SK-N-SH (cell line): ENCODE results near the gene PBX1. TPM values are rescaled to one million over a fixed set of nuclear protein-coding genes. Genes with fewer than 3 reads are reported as not detected.
A peak's percentile ranks its signal among the peaks of the same experiment; 100 is the strongest.

ENCODE experiments used
- CTCF ChIA-PET: fragments of 300-600, 350-600 bp; formaldehyde crosslinking; extraction: SDS; loops from one replicate; lab custom pipeline; 2021; lab: Yijun Ruan, JAX
- POLR2A ChIA-PET: fragments of 350-600 bp; sonication (Branson Sonifier 250); formaldehyde crosslinking; extraction: SDS; loops from one replicate; lab custom pipeline; 2020; ENCODE audit warnings: antibody characterized with exemption, inconsistent platforms; lab: Yijun Ruan, JAX
- DNase-seq: peaks from one replicate; pipeline ENCODE4 v3.0.0; 2012
- H2AFZ ChIP-seq: fragments of 200-600 bp; sonication (generic); 2 replicates; pipeline ENCODE4 v1.8.1; 2016; ENCODE audit warnings: antibody characterized with exemption, mild to moderate bottlenecking, low read depth
- H3F3A ChIP-seq: fragments of 200-600 bp; sonication (generic); replicated peaks from 2 replicates; pipeline ENCODE3; 2016; ENCODE audit warnings: antibody characterized with exemption, mild to moderate bottlenecking; ENCODE audit not compliant: insufficient read depth
- H3K27ac ChIP-seq, 2 experiments: fragments of 200-500 bp in 1 of 2; fragments of 200-600 bp in 1 of 2; sonication (Bioruptor generic) in 1 of 2; sonication (generic), shearing (Covaris generic) in 1 of 2; 2 replicates each; pipeline versions ENCODE4 v1.5.1 to v1.6.1; 2014 to 2016; ENCODE audit warnings: low read depth in 2 of 2, inconsistent platforms in 1 of 2, low read length in 1 of 2, mild to moderate bottlenecking in 1 of 2, mixed read lengths in 1 of 2
- H3K27me3 ChIP-seq: fragments of 200-600 bp; sonication (generic), shearing (Covaris generic); 2 replicates; pipeline ENCODE4 v1.6.1; 2016; ENCODE audit warnings: mixed run types; ENCODE audit not compliant: insufficient read depth
- H3K36me3 ChIP-seq, 2 experiments: fragments of 200-500 bp in 1 of 2; fragments of 200-600 bp in 1 of 2; sonication (Bioruptor generic) in 1 of 2; sonication (generic) in 1 of 2; replicated peaks in 1 of 2; 2 replicates each; pipeline versions ENCODE3 to v1.5.1; 2014 to 2016; ENCODE audit warnings: low read length in 1 of 2, mild to moderate bottlenecking in 1 of 2; ENCODE audit not compliant: insufficient read depth in 2 of 2, control insufficient read depth in 1 of 2
- H3K4me1 ChIP-seq, 2 experiments: fragments of 200-500 bp in 1 of 2; fragments of 200-600 bp in 1 of 2; sonication (Bioruptor generic) in 1 of 2; sonication (generic), shearing (Covaris generic) in 1 of 2; 2 replicates each; pipeline versions ENCODE4 v1.5.1 to v1.6.1; 2014 to 2016; ENCODE audit warnings: low read depth in 1 of 2, low read length in 1 of 2, mixed run types in 1 of 2; ENCODE audit not compliant: insufficient read depth in 2 of 2, control insufficient read depth in 1 of 2
- H3K4me2 ChIP-seq: fragments of 200-600 bp; sonication (generic), shearing (Covaris generic); 2 replicates; pipeline ENCODE4 v1.6.1; 2017; ENCODE audit warnings: mixed run types
- H3K4me3 ChIP-seq, 2 experiments: fragments of 200-500 bp in 1 of 2; fragments of 200-600 bp in 1 of 2; sonication (Bioruptor generic) in 1 of 2; sonication (generic), shearing (Covaris generic) in 1 of 2; 2 replicates each; pipeline versions ENCODE4 v1.5.1 to v1.8.1; 2014 to 2016; ENCODE audit warnings: low read depth in 2 of 2, inconsistent platforms in 1 of 2, low read length in 1 of 2, mild to moderate bottlenecking in 1 of 2, mixed read lengths in 1 of 2, moderate library complexity in 1 of 2
- H3K79me2 ChIP-seq: fragments of 200-600 bp; sonication (generic); 2 replicates; pipeline ENCODE4 v1.8.1; 2017; ENCODE audit warnings: mild to moderate bottlenecking; ENCODE audit not compliant: insufficient read depth
- H3K9ac ChIP-seq: fragments of 200-600 bp; sonication (generic); 2 replicates; pipeline ENCODE4 v1.6.1; 2017; ENCODE audit warnings: mixed run types
- H3K9me2 ChIP-seq: fragments of 200-600 bp; sonication (generic); 2 replicates; pipeline ENCODE4 v1.6.1; 2017; ENCODE audit warnings: mixed run types
- H3K9me3 ChIP-seq: fragments of 200-600 bp; sonication (generic); 2 replicates; pipeline ENCODE4 v1.6.1; 2017; ENCODE audit warnings: mixed run types, mild to moderate bottlenecking, moderate library complexity
- H4K20me1 ChIP-seq: fragments of 200-600 bp; sonication (generic); 2 replicates; pipeline ENCODE4 v1.6.1; 2017; ENCODE audit warnings: mild to moderate bottlenecking, mixed run types; ENCODE audit not compliant: insufficient read depth
- EP300 ChIP-seq, 2 experiments: IDR thresholded peaks; 2 replicates each; pipeline versions ENCODE4 v1.4.0 to v1.6.1; 2012; ENCODE audit warnings: borderline replicate concordance in 1 of 2, low read depth in 1 of 2, low read length in 1 of 2
- FOSL2 ChIP-seq: IDR thresholded peaks from 2 replicates; pipeline ENCODE4 v1.4.0; 2012; ENCODE audit warnings: low read depth, mild to moderate bottlenecking, moderate library complexity, borderline replicate concordance
- GABPA ChIP-seq: IDR thresholded peaks from 2 replicates; pipeline ENCODE4 v1.4.0; 2012; ENCODE audit warnings: low read depth, mild to moderate bottlenecking
- GATA2 ChIP-seq: sonication (generic); formaldehyde crosslinking; IDR thresholded peaks from 2 replicates; pipeline ENCODE4 v1.5.0; 2020; ENCODE audit warnings: mild to moderate bottlenecking, missing genetic modification reagents
- IRF3 ChIP-seq: fragments of 150-350 bp; IDR thresholded peaks from 2 replicates; pipeline ENCODE4 v1.6.1; 2016; ENCODE audit warnings: mild to moderate bottlenecking, low read depth, low read length
- MEF2A ChIP-seq: IDR thresholded peaks from 2 replicates; pipeline ENCODE4 v1.4.0; 2012; ENCODE audit warnings: low read depth, borderline replicate concordance
- POLR2AphosphoS5 ChIP-seq: IDR thresholded peaks from 2 replicates; pipeline ENCODE4 v1.6.1; 2012; ENCODE audit warnings: low read depth, low read length
- RAD21 ChIP-seq: IDR thresholded peaks from 2 replicates; pipeline ENCODE4 v1.6.1; 2012; ENCODE audit warnings: mild to moderate bottlenecking, low read length
- RCOR1 ChIP-seq: fragments of 150-350 bp; IDR thresholded peaks from 2 replicates; pipeline ENCODE4 v1.6.1; 2017; ENCODE audit warnings: antibody characterized with exemption, low read length
- REST ChIP-seq: IDR thresholded peaks from 2 replicates; pipeline ENCODE4 v1.6.1; 2012; ENCODE audit warnings: mild to moderate bottlenecking, low read depth, low read length, moderate library complexity
- RXRA ChIP-seq: IDR thresholded peaks from 2 replicates; pipeline ENCODE4 v1.4.0; 2012; ENCODE audit warnings: low read depth, mild to moderate bottlenecking, borderline replicate concordance
- TAF1 ChIP-seq: IDR thresholded peaks from 2 replicates; pipeline ENCODE4 v1.6.1; 2012; ENCODE audit warnings: low read depth, mild to moderate bottlenecking, low read length, moderate library complexity, borderline replicate concordance
- TEAD4 ChIP-seq: IDR thresholded peaks from 2 replicates; pipeline ENCODE4 v1.4.0; 2012; ENCODE audit warnings: mild to moderate bottlenecking, borderline replicate concordance; ENCODE audit not compliant: insufficient read depth
- WGBS: methylation state at CpG from one replicate; pipeline ENCODE4 v1.1.6; 2017; ENCODE audit warnings: low lambda C conversion rate; 5-methylcytosine and 5-hydroxymethylcytosine counted together
- polyA plus RNA-seq, 3 experiments: library from polyadenylated mRNA; depleted of rRNA; stranded (reverse); fragments of >200 nt; gene quantifications; 2 replicates each; pipeline ENCODE4 v1.2.3, GENCODE V29; 2012

PBX1 gene
- polyA plus RNA-seq, 1 of the 3 experiments (the other 2 are of a cell fraction): 27.0 TPM

- no peak for TF ChIP-seq REST
- TF ChIP-seq GABPA: no peak
- peak; percentile 36 for TF ChIP-seq RAD21
- TF ChIP-seq POLR2AphosphoS5: peak; percentile 56
- TF ChIP-seq MEF2A: no peak
- peak; percentile 100 for TF ChIP-seq GATA2
- no peak for TF ChIP-seq RXRA
- no peak for TF ChIP-seq FOSL2
- peak; percentile 41; the same call in 1 of the 2 replicates for TF ChIP-seq TEAD4
Measured at GRCh38 chr1:164712131-164713036, 153.4 kb downstream of the PBX1 start (continued).

- Histone ChIP-seq H3K27me3 (no peaks in the 10 kb centered on the region), H3K4me3 (no peak overlapping the region), H3K9me3 (no peaks in the 10 kb centered on the region), H3K36me3 (peaks cover 0 to 2% of the 10 kb centered on the region in 2 experiments), H2AFZ (no peak overlapping the region), H3K4me2 (no peak overlapping the region), H3K79me2 (no peaks in the 10 kb centered on the region), H3K27ac (peak overlapping the region in 1 of 2 experiments; percentile 92; a peak in 1 of 4 replicates), H4K20me1 (no peaks in the 10 kb centered on the region), H3K9me2 (no peaks in the 10 kb centered on the region), H3F3A (peaks cover 3% of the 10 kb centered on the region), H3K9ac (no peak overlapping the region), H3K4me1 (peaks cover 11 to 31% of the 10 kb centered on the region in 2 experiments; a peak in 3 of 4 replicates)
- WGBS: 69% methylated on average over 5 of the region's 5 CpGs
- no peak for DNase-seq
- TF ChIP-seq GABPA: no peak
- peak in 1 of 2 experiments; percentile 58; a peak in 1 of 4 replicates for TF ChIP-seq EP300 (IDR thresholded peaks at IDR 0.05; ENCODE audit: borderline replicate concordance in 1 of 2, low read depth in 1 of 2, low read length in 1 of 2)
- no peak for TF ChIP-seq TAF1
- TF ChIP-seq IRF3: no peak
- TF ChIP-seq RCOR1: 0 out of 2 replicates have a peak, but pooled peaks have one; percentile 12
- POLR2A ChIA-PET: no interaction called here
- CTCF ChIA-PET: interaction anchor here (1.1 to 2.9 kb wide), 4 partner anchors 9 to 74 kb away, joined by 3 to 15 read pairs (median 4); no protein-coding TSS in a partner anchor
Measured at GRCh38 chr1:164713456-164714207, 154.6 kb downstream of the PBX1 start.
